NCI-H82 treated with DMSO at 0.1 percent for 48 hours (cell line): ENCODE measurements around the gene SYT1.

Experiments used
- DNase-seq: peaks from one replicate; lab custom pipeline; 2025; ENCODE audit not compliant: unreplicated experiment; lab: John Stamatoyannopoulos, UW

The SYT1 gene

GRCh38 chr12:79127271-79127751 is 262.7 kb downstream of the SYT1 start:
- DNase-seq: no peak

GRCh38 chr12:79128956-79129355 is 264.4 kb downstream of the SYT1 start:
- no peak for DNase-seq

GRCh38 chr12:79138872-79139271 is 274.3 kb downstream of the SYT1 start:
- DNase-seq: no peak

- no peak for DNase-seq
Measured at GRCh38 chr12:79140711-79141110, 276.1 kb downstream of the SYT1 start.

GRCh38 chr12:79141776-79142175 is 277.2 kb downstream of the SYT1 start:
- DNase-seq: no peak

- DNase-seq: no peak
Measured at GRCh38 chr12:79143803-79144202, 279.2 kb downstream of the SYT1 start.

GRCh38 chr12:79151956-79152355 is 287.4 kb downstream of the SYT1 start:
- DNase-seq: no peak

GRCh38 chr12:79155683-79156082 is 291.1 kb downstream of the SYT1 start:
- peak; percentile 29 for DNase-seq

- DNase-seq: no peak
Measured at GRCh38 chr12:79156846-79157463, 292.4 kb downstream of the SYT1 start.

- DNase-seq: no peak
Measured at GRCh38 chr12:79161249-79161934, 296.8 kb downstream of the SYT1 start.

- no peak for DNase-seq
Measured at GRCh38 chr12:79162147-79162772, 297.7 kb downstream of the SYT1 start.

GRCh38 chr12:79162948-79163347 is 298.4 kb downstream of the SYT1 start:
- no peak for DNase-seq

GRCh38 chr12:79164890-79165289 is 300.3 kb downstream of the SYT1 start:
- no peak for DNase-seq

- DNase-seq: no peak
Measured at GRCh38 chr12:79168687-79169086, 304.1 kb downstream of the SYT1 start.

GRCh38 chr12:79174626-79175025 is 310.1 kb downstream of the SYT1 start:
- DNase-seq: no peak

- DNase-seq: no peak
Measured at GRCh38 chr12:79183003-79183402, 318.4 kb downstream of the SYT1 start.

GRCh38 chr12:79183926-79184325 is 319.4 kb downstream of the SYT1 start:
- no peak for DNase-seq

GRCh38 chr12:79186506-79186905 is 321.9 kb downstream of the SYT1 start:
- no peak for DNase-seq

GRCh38 chr12:79187032-79187431 is 322.5 kb downstream of the SYT1 start:
- no peak for DNase-seq

GRCh38 chr12:79191391-79191790 is 326.8 kb downstream of the SYT1 start:
- DNase-seq: no peak

GRCh38 chr12:79194595-79194994 is 330.0 kb downstream of the SYT1 start:
- no peak for DNase-seq

- DNase-seq: no peak
Measured at GRCh38 chr12:79199166-79199565, 334.6 kb downstream of the SYT1 start.
